ENCODE data around the gene SH2D2A.

Gene SH2D2A

GRCh38 chr1:156847591-156848460, 31.2 kb upstream of the SH2D2A start:
- no peak for DNase-seq

GRCh38 chr1:156846643-156847042, 30.0 kb upstream of the SH2D2A start:
- DNase-seq, result no peak

GRCh38 chr1:156845953-156846545, 29.4 kb upstream of the SH2D2A start:
- no peak for DNase-seq

- DNase-seq, result no peak
Measured at GRCh38 chr1:156845055-156845952, 28.7 kb upstream of the SH2D2A start.

GRCh38 chr1:156844638-156845037, 28.0 kb upstream of the SH2D2A start:
- DNase-seq, result no peak

- DNase-seq, result no peak
Measured at GRCh38 chr1:156844102-156844501, 27.5 kb upstream of the SH2D2A start.

- no peak for DNase-seq
Measured at GRCh38 chr1:156842618-156843300, 26.1 kb upstream of the SH2D2A start.

GRCh38 chr1:156841295-156841855, 24.7 kb upstream of the SH2D2A start:
- no peak for DNase-seq

GRCh38 chr1:156840898-156841279, 24.2 kb upstream of the SH2D2A start:
- DNase-seq, result no peak

GRCh38 chr1:156840186-156840897, 23.7 kb upstream of the SH2D2A start:
- DNase-seq, result no peak

- no peak for DNase-seq
Measured at GRCh38 chr1:156839426-156840109, 22.9 kb upstream of the SH2D2A start.

GRCh38 chr1:156838972-156839371, 22.3 kb upstream of the SH2D2A start:
- peak; percentile 31 for DNase-seq

GRCh38 chr1:156836892-156837291, 20.2 kb upstream of the SH2D2A start:
- DNase-seq, result no peak

- no peak for DNase-seq
Measured at GRCh38 chr1:156836041-156836654, 19.5 kb upstream of the SH2D2A start.

- DNase-seq, result no peak
Measured at GRCh38 chr1:156834322-156834721, 17.7 kb upstream of the SH2D2A start.

GRCh38 chr1:156833603-156834002, 17.0 kb upstream of the SH2D2A start:
- no peak for DNase-seq

GRCh38 chr1:156832434-156832833, 15.8 kb upstream of the SH2D2A start:
- no peak for DNase-seq

- no peak for DNase-seq
Measured at GRCh38 chr1:156828400-156829124, 11.9 kb upstream of the SH2D2A start.

- no peak for DNase-seq
Measured at GRCh38 chr1:156826630-156827029, 10.0 kb upstream of the SH2D2A start.

- no peak for DNase-seq
Measured at GRCh38 chr1:156823210-156823790, 6.7 kb upstream of the SH2D2A start.
